CD4-positive, alpha-beta T cell treated with Interleukin-10 for 1 hour (primary cell): ENCODE data around the gene DNAJC3.
"Not testable (repeated sequence)": the region's sequence is repeated elsewhere in the genome, so short reads cannot be mapped to it uniquely, and the experiment has no call there.

Experiments
- DNase-seq: peaks from one replicate; pipeline ENCODE4 v3.0.0-alpha.2; 2020

The DNAJC3 gene

GRCh38 chr13:95676105-95676761 is 706 bp upstream of the DNAJC3 start:
- DNase-seq: peak; percentile 44

GRCh38 chr13:95677564-95678266 is 776 bp downstream of the DNAJC3 start:
- DNase-seq: peak; percentile 15

GRCh38 chr13:95678967-95679366 is 2.0 kb downstream of the DNAJC3 start:
- DNase-seq: no peak

GRCh38 chr13:95679722-95680121 is 2.8 kb downstream of the DNAJC3 start:
- DNase-seq: no peak

GRCh38 chr13:95684418-95684817 is 7.5 kb downstream of the DNAJC3 start:
- DNase-seq: no peak

GRCh38 chr13:95684960-95685359 is 8.0 kb downstream of the DNAJC3 start:
- not testable (repeated sequence) for DNase-seq

- no peak for DNase-seq
Measured at GRCh38 chr13:95689582-95689926, 12.6 kb downstream of the DNAJC3 start.

- not testable (repeated sequence) for DNase-seq
Measured at GRCh38 chr13:95690986-95691385, 14.0 kb downstream of the DNAJC3 start.

GRCh38 chr13:95697052-95697680 is 20.2 kb downstream of the DNAJC3 start:
- DNase-seq: no peak

- no peak for DNase-seq
Measured at GRCh38 chr13:95698047-95698749, 21.3 kb downstream of the DNAJC3 start.

- no peak for DNase-seq
Measured at GRCh38 chr13:95703576-95703975, 26.6 kb downstream of the DNAJC3 start.

- DNase-seq: no peak
Measured at GRCh38 chr13:95704510-95704909, 27.6 kb downstream of the DNAJC3 start.

- DNase-seq: no peak
Measured at GRCh38 chr13:95706356-95706755, 29.4 kb downstream of the DNAJC3 start.

GRCh38 chr13:95707035-95707434 is 30.1 kb downstream of the DNAJC3 start:
- DNase-seq: peak; percentile 15

GRCh38 chr13:95707442-95708390 is 30.8 kb downstream of the DNAJC3 start:
- no peak for DNase-seq

- no peak for DNase-seq
Measured at GRCh38 chr13:95708391-95708774, 31.4 kb downstream of the DNAJC3 start.

- no peak for DNase-seq
Measured at GRCh38 chr13:95708811-95709500, 32.0 kb downstream of the DNAJC3 start.

- DNase-seq: no peak
Measured at GRCh38 chr13:95710313-95710712, 33.4 kb downstream of the DNAJC3 start.

- not testable (repeated sequence) for DNase-seq
Measured at GRCh38 chr13:95712846-95713245, 35.9 kb downstream of the DNAJC3 start.

- no peak for DNase-seq
Measured at GRCh38 chr13:95713651-95714050, 36.7 kb downstream of the DNAJC3 start.

- DNase-seq: no peak
Measured at GRCh38 chr13:95714142-95714832, 37.3 kb downstream of the DNAJC3 start.
